Right lobe of liver (tissue), 4 donors: Measurements from ENCODE around the gene ZBTB26.

Source experiments
- CTCF ChIP-seq, 4 donors: fragments of 200-600 bp in 3 of 4; fragments of 450-650 bp in 1 of 4; IDR thresholded peaks; one replicate each; pipeline versions ENCODE4 v1.5.1 to v1.8.0; 2016 to 2022; ENCODE audit warnings: antibody characterized with exemption in 4 of 4, mild to moderate bottlenecking in 2 of 4
- POLR2A ChIP-seq: fragments of 450-650 bp; IDR thresholded peaks from one replicate; pipeline ENCODE4 v1.6.1; 2017; ENCODE audit warnings: antibody characterized with exemption, mild to moderate bottlenecking
- donor health status: DM: no; HTN: no; CAD: no.
- donor health status: DM: no; HTN: no; CAD: no.
- donor health status: DM: no; HTN: yes; CAD: no.

GRCh38 chr9:122940749-122941581 is 9.7 kb upstream of the ZBTB26 start, which contains the start of gene RABGAP1:
- TF ChIP-seq CTCF (IDR thresholded peaks at IDR 0.05) (no peak), POLR2A (peak; percentile 74)
